Measurements from ENCODE around the gene RPS6KB2. TPM values are rescaled to one million over a fixed set of nuclear protein-coding genes. Genes with fewer than 3 reads are reported as not detected.
A peak's percentile ranks its signal among the peaks of the same experiment; 100 is the strongest.

Gene RPS6KB2
- total RNA-seq, 2 experiments from 2014 or later: 54.8 to 57.4 TPM

- Mint-ChIP-seq H3K4me1 (ENCODE audit: low read depth) (peaks cover 46% of the 10 kb centered on the region), H3K27ac (peak overlapping the region; percentile 92), H3K36me3 (ENCODE audit: low read depth) (peaks cover 44% of the 10 kb centered on the region), H3K9me3 (no peaks in the 10 kb centered on the region), H3K4me3 (peak overlapping the region; percentile 20), H3K27me3 (no peaks in the 10 kb centered on the region)
- CTCF ChIA-PET: interaction anchor here (0.7 to 6.1 kb wide), 5 partner anchors 8 to 86 kb away, joined by 3 to 36 read pairs (median 4); partner anchors contain the start of gene AIP
- peak; percentile 40 for DNase-seq
- ATAC-seq: no peak
- intact Hi-C loops (cut with micrococcal nuclease): no loop called here
- POLR2A ChIA-PET: interaction anchor here (0.6 to 7.9 kb wide), 7 partner anchors 10 to 135 kb away, joined by 3 to 28 read pairs (median 4); partner anchors contain the start of gene PTPRCAP
- TF ChIP-seq CTCF (IDR thresholded peaks at IDR 0.05): no peak
These were observed 31.5 kb upstream of the RPS6KB2 start for GRCh38 chr11:67396587-67397389.

GRCh38 chr11:67397536-67397935 is 30.8 kb upstream of the RPS6KB2 start:
- Mint-ChIP-seq H3K36me3 (ENCODE audit: low read depth) (peaks cover 42% of the 10 kb centered on the region), H3K4me1 (ENCODE audit: low read depth) (peaks cover 45% of the 10 kb centered on the region), H3K27ac (peak overlapping the region; percentile 66), H3K9me3 (no peaks in the 10 kb centered on the region), H3K27me3 (no peaks in the 10 kb centered on the region), H3K4me3 (peak overlapping the region; percentile 19)
- no peak for ATAC-seq
- ChIA-PET CTCF (no interaction called here), POLR2A (interaction anchor here (0.7 to 7.9 kb wide), 4 partner anchors 11 to 80 kb away, joined by 3 to 28 read pairs (median 10); partner anchors contain the start of gene PTPRCAP)
- no peak for DNase-seq
- intact Hi-C loops (cut with micrococcal nuclease): no loop called here
- no peak for TF ChIP-seq CTCF (IDR thresholded peaks at IDR 0.05)

- no peaks in the 10 kb centered on the region for H3K27me3 Mint-ChIP-seq
- ATAC-seq (no peak), DNase-seq (no peak)
- no peak for TF ChIP-seq CTCF (IDR thresholded peaks at IDR 0.05)
- peak overlapping the region; percentile 66 for H3K27ac Mint-ChIP-seq
- intact Hi-C loops (cut with micrococcal nuclease): no loop called here
- peaks cover 44% of the 10 kb centered on the region for H3K4me1 Mint-ChIP-seq (ENCODE audit: low read depth)
- CTCF ChIA-PET: no interaction called here
- H3K9me3 Mint-ChIP-seq: no peaks in the 10 kb centered on the region
- peaks cover 42% of the 10 kb centered on the region for H3K36me3 Mint-ChIP-seq (ENCODE audit: low read depth)
- POLR2A ChIA-PET: interaction anchor here (0.7 to 7.9 kb wide), 5 partner anchors 10 to 96 kb away, joined by 3 to 28 read pairs (median 3); partner anchors contain the start of gene PTPRCAP
- H3K4me3 Mint-ChIP-seq: no peak overlapping the region
These were observed 30.2 kb upstream of the RPS6KB2 start for GRCh38 chr11:67397986-67398660.

- Mint-ChIP-seq H3K4me3 (peak overlapping the region; percentile 36), H3K4me1 (ENCODE audit: low read depth) (peaks cover 41% of the 10 kb centered on the region), H3K9me3 (no peaks in the 10 kb centered on the region), H3K27me3 (no peaks in the 10 kb centered on the region), H3K36me3 (ENCODE audit: low read depth) (peaks cover 40% of the 10 kb centered on the region), H3K27ac (peak overlapping the region; percentile 46)
- ATAC-seq (no peak), DNase-seq (no peak)
- TF ChIP-seq CTCF (IDR thresholded peaks at IDR 0.05): no peak
- ChIA-PET POLR2A (interaction anchor here (1.1 to 7.9 kb wide), 6 partner anchors 9 to 96 kb away, joined by 3 to 130 read pairs (median 10); partner anchors contain the start of gene PTPRCAP), CTCF (interaction anchor here (2.7 kb wide), 1 partner anchor 7 kb away, joined by 18 read pairs; the partner anchor contains the start of gene RAD9A)
- intact Hi-C loops (cut with micrococcal nuclease): no loop called here
These were observed 29.4 kb upstream of the RPS6KB2 start for GRCh38 chr11:67398661-67399563.

Data from activated CD8-positive, alpha-beta T cell treated with anti-CD3 and anti-CD28 coated beads for 36 hours (primary cell).